ENCODE results near the gene LRFN5. TPM values are rescaled to one million over a fixed set of nuclear protein-coding genes. Genes with fewer than 3 reads are reported as not detected.

Gene LRFN5
- total RNA-seq, 6 donors from 2014 or later = 0.30 to 3.1 (median 0.96) TPM

DNA sequence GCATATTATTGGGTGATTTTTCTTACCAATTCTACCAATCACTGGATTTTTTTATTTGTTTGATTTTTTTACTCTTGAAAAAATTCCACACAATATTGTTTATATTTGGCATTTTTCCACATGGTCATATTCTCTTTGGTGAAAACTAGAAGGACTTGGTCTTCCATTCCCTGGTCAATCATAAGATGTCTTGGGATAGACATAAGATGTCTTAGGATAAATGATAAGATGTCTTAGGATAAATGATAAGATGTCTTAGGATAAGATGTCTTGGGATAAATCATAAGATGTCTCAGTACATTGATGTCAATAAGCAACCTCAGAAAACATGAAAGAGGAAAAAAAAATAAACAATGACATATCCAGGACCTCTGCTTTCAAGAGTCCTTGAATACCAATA lies 309.1 kb downstream of the LRFN5 start:
- TF ChIP-seq POLR2AphosphoS5 (IDR thresholded peaks at IDR 0.05) (no peak), EP300 (IDR thresholded peaks at IDR 0.05) (no peak), POLR2A (IDR thresholded peaks at IDR 0.05) (no peak)
- TF ChIP-seq, protein P1, sequence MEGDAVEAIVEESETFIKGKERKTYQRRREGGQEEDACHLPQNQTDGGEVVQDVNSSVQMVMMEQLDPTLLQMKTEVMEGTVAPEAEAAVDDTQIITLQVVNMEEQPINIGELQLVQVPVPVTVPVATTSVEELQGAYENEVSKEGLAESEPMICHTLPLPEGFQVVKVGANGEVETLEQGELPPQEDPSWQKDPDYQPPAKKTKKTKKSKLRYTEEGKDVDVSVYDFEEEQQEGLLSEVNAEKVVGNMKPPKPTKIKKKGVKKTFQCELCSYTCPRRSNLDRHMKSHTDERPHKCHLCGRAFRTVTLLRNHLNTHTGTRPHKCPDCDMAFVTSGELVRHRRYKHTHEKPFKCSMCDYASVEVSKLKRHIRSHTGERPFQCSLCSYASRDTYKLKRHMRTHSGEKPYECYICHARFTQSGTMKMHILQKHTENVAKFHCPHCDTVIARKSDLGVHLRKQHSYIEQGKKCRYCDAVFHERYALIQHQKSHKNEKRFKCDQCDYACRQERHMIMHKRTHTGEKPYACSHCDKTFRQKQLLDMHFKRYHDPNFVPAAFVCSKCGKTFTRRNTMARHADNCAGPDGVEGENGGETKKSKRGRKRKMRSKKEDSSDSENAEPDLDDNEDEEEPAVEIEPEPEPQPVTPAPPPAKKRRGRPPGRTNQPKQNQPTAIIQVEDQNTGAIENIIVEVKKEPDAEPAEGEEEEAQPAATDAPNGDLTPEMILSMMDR (IDR thresholded peaks at IDR 0.05) = no peak
- H3K27ac ChIP-seq = no peak overlapping the region
- H3K4me3 ChIP-seq = no peak overlapping the region
- DNase-seq = no peak
- H3K27me3 ChIP-seq = no peaks in the 10 kb centered on the region
- no peak for ATAC-seq (ENCODE audit: low FRiP score in 2 of 2)
- no peaks in the 10 kb centered on the region for H3K36me3 ChIP-seq
- no peaks in the 10 kb centered on the region for H3K4me1 ChIP-seq
- H3K9me3 ChIP-seq = no peaks in the 10 kb centered on the region

DNA sequence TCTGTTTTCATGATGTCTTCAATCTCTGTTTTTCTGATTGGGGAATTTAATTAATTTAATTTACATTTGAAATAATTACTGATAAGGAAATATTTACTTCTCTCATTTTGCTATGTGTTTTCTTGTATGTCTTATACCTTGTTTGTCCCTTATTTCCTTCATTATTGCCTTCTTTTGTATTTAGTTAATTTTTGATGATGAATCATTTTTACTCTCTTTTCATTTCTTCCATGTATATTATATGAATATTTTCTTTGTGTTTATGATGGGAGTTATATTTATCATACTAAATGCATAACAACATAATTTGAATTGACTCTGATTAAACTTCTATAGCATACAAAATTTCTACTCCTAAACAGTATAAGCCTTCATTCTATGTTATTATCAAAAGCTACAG lies 309.6 kb downstream of the LRFN5 start:
- no peaks in the 10 kb centered on the region for H3K27me3 ChIP-seq
- H3K36me3 ChIP-seq = no peaks in the 10 kb centered on the region
- DNase-seq (no peak), ATAC-seq (ENCODE audit: low FRiP score in 2 of 2) (no peak)
- no peak overlapping the region for H3K27ac ChIP-seq
- TF ChIP-seq, protein P1 (IDR thresholded peaks at IDR 0.05) = no peak
- TF ChIP-seq POLR2A (IDR thresholded peaks at IDR 0.05) (no peak), POLR2AphosphoS5 (IDR thresholded peaks at IDR 0.05) (no peak), EP300 (IDR thresholded peaks at IDR 0.05) (no peak)
- H3K4me1 ChIP-seq = no peaks in the 10 kb centered on the region
- H3K9me3 ChIP-seq = no peaks in the 10 kb centered on the region
- no peak overlapping the region for H3K4me3 ChIP-seq

DNA sequence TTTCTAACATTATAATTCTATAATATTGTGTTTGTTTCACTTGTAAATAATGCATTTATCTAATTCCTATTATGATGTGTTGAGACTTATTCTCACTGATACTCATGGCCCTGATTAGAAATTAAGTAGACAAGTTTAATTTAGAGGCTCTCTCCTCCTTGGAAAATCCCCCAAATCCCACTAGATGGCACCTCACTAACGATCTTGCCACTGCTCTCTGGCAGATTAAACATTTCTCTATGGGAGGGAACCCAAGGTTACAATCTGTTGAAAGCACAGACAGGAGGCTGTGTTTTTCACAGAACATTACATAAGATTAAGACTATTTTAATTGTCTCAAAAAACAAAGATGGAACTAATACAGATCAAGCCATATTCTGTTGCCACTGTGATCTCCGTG lies 318.7 kb downstream of the LRFN5 start:
- no peaks in the 10 kb centered on the region for H3K4me1 ChIP-seq
- no peak overlapping the region for H3K27ac ChIP-seq
- no peaks in the 10 kb centered on the region for H3K27me3 ChIP-seq
- no peaks in the 10 kb centered on the region for H3K36me3 ChIP-seq
- 26 to 37% methylated on average over 2 of the region's 2 CpGs for WGBS, 2 donors
- no peak for TF ChIP-seq EP300 (IDR thresholded peaks at IDR 0.05)
- TF ChIP-seq, protein P1 (IDR thresholded peaks at IDR 0.05) = no peak
- TF ChIP-seq POLR2AphosphoS5 (IDR thresholded peaks at IDR 0.05) = no peak
- no peak for TF ChIP-seq POLR2A (IDR thresholded peaks at IDR 0.05)
- H3K4me3 ChIP-seq = no peak overlapping the region
- DNase-seq (no peak), ATAC-seq (ENCODE audit: low FRiP score in 2 of 2) (no peak)
- H3K9me3 ChIP-seq = no peaks in the 10 kb centered on the region

DNA sequence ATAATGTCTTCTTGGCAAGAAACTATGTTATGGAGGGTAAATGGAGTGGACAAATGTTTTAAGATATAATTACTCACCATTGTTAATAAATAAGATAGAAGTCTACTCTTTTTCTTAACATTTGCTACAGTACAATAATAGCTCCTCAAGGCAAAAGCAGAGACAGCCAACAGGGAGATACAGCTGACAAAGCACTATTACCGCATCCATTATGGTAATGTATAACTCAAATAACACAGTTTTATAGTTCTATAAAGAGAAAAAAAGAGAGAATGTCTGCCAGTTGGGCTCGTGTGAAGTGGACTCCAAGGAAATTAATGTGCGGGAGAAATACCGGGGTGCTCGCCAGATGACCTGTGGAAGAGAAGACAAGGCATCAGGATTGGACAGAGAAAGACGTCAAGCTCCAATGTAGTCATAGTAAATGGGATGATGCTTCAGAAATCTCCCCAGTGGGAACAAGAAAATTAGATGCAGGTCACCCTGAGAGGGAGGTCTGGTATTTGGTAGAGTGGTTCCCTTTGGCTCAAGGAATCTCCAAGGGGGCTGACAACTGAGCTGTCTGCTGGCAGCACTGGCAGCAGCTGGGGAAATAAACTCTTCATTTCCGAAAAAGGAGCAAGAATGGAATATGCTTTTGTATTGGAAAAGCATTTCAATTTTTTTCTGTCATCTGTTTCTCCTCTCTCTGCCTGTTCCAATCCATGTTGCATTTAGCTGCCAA lies 343.9 kb downstream of the LRFN5 start:
- DNase-seq (no peak), ATAC-seq (ENCODE audit: low FRiP score in 2 of 2) (no peak)
- 80 to 83% methylated on average over 7 of the region's 7 CpGs for WGBS, 2 donors

More for the DNA sequence above, 343.9 kb downstream of the LRFN5 start:
- Histone ChIP-seq H3K27ac (no peak overlapping the region), H3K27me3 (no peaks in the 10 kb centered on the region), H3K4me3 (no peak overlapping the region), H3K9me3 (no peaks in the 10 kb centered on the region), H3K36me3 (no peaks in the 10 kb centered on the region), H3K4me1 (no peaks in the 10 kb centered on the region)
- TF ChIP-seq POLR2A (IDR thresholded peaks at IDR 0.05) = no peak
- TF ChIP-seq POLR2AphosphoS5 (IDR thresholded peaks at IDR 0.05) = no peak
- TF ChIP-seq EP300 (IDR thresholded peaks at IDR 0.05) = no peak
- TF ChIP-seq, protein P1 (IDR thresholded peaks at IDR 0.05) = no peak

Small RNA genes within 50 kb of the gene (small RNA-seq; reads per million reads assigned to genes)
- 0 reads per million in 4 donors for gene RF00322

All from upper lobe of left lung (tissue), 6 donors.